Panc1 (cell line): ENCODE results near the gene CKM. TPM values are rescaled to one million over a fixed set of nuclear protein-coding genes. Genes with fewer than 3 reads are reported as not detected.

Source experiments
- ATAC-seq: fragments of 200-7000 bp; cut with Tn5 transposase; 2 replicates; pipeline ENCODE4 v1.9.1; 2020; ENCODE audit warnings: mild to moderate bottlenecking, moderate library complexity
- BruUV-seq: library from RNA; stranded (reverse); fragments of 400-500 nt; replicated peaks from 2 replicates; lab custom pipeline; 2021; lab: Mats Ljungman, UMichigan
- CTCF ChIA-PET: fragments of 300-600 bp; sonication (Branson Sonifier 250); formaldehyde crosslinking; loops from one replicate; lab custom pipeline; 2022; ENCODE audit warnings: antibody characterized with exemption; lab: Charles Lee
- POLR2A ChIA-PET: fragments of 300-600 bp; sonication (Branson Sonifier 250); formaldehyde crosslinking; loops from one replicate; lab custom pipeline; 2022; ENCODE audit warnings: antibody characterized with exemption; lab: Charles Lee
- DNase-seq: peaks from one replicate; pipeline ENCODE4 v3.0.0-alpha.2; 2010; ENCODE audit warnings: low read depth, low spot score
- H3K27ac ChIP-seq: 2 replicates; pipeline ENCODE4 v1.5.1; 2011; ENCODE audit warnings: mild to moderate bottlenecking, low read length, inconsistent platforms
- H3K27me3 ChIP-seq: fragments of 200-500 bp; sonication (Bioruptor generic); 2 replicates; pipeline ENCODE4 v1.6.0; 2014; ENCODE audit warnings: low read length, inconsistent platforms; ENCODE audit not compliant: control insufficient read depth, insufficient read depth
- H3K36me3 ChIP-seq: fragments of 200-500 bp; sonication (Bioruptor generic); 2 replicates; pipeline ENCODE4 v1.5.1; 2014; ENCODE audit warnings: inconsistent platforms, mild to moderate bottlenecking, low read length, moderate library complexity; ENCODE audit not compliant: control insufficient read depth, insufficient read depth
- H3K4me1 ChIP-seq: 2 replicates; pipeline ENCODE4 v1.5.1; 2011; ENCODE audit warnings: inconsistent platforms, mild to moderate bottlenecking, low read length, moderate library complexity; ENCODE audit not compliant: control insufficient read depth, insufficient read depth
- H3K4me3 ChIP-seq, 2 experiments: 2 replicates each; pipeline ENCODE4 v1.5.1; 2011 to 2012; ENCODE audit warnings: low read depth in 2 of 2, low read length in 2 of 2, mild to moderate bottlenecking in 2 of 2, inconsistent platforms in 1 of 2, moderate library complexity in 1 of 2
- H3K9me3 ChIP-seq: fragments of 200-500 bp; sonication (Bioruptor generic); 2 replicates; pipeline ENCODE4 v1.5.1; 2014; ENCODE audit warnings: low read depth, mild to moderate bottlenecking, inconsistent platforms, low read length, moderate library complexity; ENCODE audit not compliant: control insufficient read depth, insufficient read depth
- POLR2AphosphoS5 ChIP-seq: IDR thresholded peaks from 2 replicates; pipeline ENCODE4 v1.6.1; 2012; ENCODE audit warnings: mild to moderate bottlenecking, low read depth, low read length, moderate library complexity
- REST ChIP-seq, 2 experiments: IDR thresholded peaks; 2 replicates each; pipeline ENCODE4 v1.6.1; 2011 to 2012; ENCODE audit warnings: low read depth in 2 of 2, control low read depth in 1 of 2, low read length in 1 of 2, mild to moderate bottlenecking in 1 of 2, moderate library complexity in 1 of 2; ENCODE audit not compliant: insufficient read depth in 1 of 2
- SIN3A ChIP-seq: IDR thresholded peaks from 2 replicates; pipeline ENCODE4 v1.6.1; 2012; ENCODE audit warnings: low read depth, mild to moderate bottlenecking, low read length, moderate library complexity, borderline replicate concordance; ENCODE audit not compliant: insufficient read depth
- TCF7L2 ChIP-seq: IDR thresholded peaks from 2 replicates; pipeline ENCODE4 v1.6.1; 2011; ENCODE audit warnings: mild to moderate bottlenecking, low read depth, low read length, inconsistent platforms
- in situ Hi-C: cut with HindIII; loops from 2 replicates; pipeline ENCODE4 v1.10.0; 2016; ENCODE audit warnings: low sequenced_read_pairs, low pct_unique_long_range_greater_than_20kb
- intact Hi-C: fragments of 100-400 bp; cut with micrococcal nuclease; formaldehyde crosslinking; loops from one replicate; pipeline ENCODE4 v1.10.0; 2022; ENCODE audit not compliant: unreplicated experiment
- total RNA-seq: library from RNA; stranded (reverse); gene quantifications from one replicate; pipeline ENCODE4 v1.2.1, GENCODE V29; 2021; ENCODE audit not compliant: unreplicated experiment
- TF ChIP-seq, protein P1 (sequence below): fragments of 450-650 bp; IDR thresholded peaks from 2 replicates; pipeline ENCODE4 v1.5.1; 2017; ENCODE audit warnings: mild to moderate bottlenecking

CKM gene
- total RNA-seq, 1 experiment from 2014 or later: not detected

DNA sequence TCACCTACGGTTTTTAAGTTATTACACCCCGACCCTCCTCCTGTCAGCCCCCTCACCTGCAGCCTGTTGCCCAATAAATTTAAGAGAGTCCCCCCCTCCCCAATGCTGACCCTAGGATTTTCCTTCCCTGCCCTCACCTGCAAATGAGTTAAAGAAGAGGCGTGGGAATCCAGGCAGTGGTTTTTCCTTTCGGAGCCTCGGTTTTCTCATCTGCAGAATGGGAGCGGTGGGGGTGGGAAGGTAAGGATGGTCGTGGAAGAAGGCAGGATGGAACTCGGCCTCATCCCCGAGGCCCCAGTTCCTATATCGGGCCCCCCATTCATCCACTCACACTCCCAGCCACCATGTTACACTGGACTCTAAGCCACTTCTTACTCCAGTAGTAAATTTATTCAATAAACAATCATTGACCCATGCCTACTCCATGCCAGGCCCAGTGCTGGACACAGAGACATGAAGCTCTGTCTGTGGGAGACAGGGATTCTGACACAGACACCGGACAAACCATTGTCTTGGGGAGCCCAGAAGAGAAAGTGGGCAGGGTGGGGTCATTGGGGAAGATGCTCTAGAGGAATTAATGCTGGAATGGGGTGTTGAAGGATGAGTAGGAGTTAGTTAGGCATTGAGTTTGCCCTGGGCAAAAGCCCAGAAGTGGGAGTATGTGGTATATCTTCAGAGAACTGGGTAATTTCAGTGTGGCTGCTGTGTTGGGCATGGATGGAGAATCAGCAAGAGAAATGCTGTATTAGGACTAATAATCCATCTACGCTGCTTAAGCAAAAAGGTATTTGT is 19.2 kb downstream of the CKM start:
- Histone ChIP-seq H3K27ac (no peak overlapping the region), H3K9me3 (no peaks in the 10 kb centered on the region), H3K4me3 (no peak overlapping the region), H3K27me3 (no peaks in the 10 kb centered on the region), H3K4me1 (no peaks in the 10 kb centered on the region), H3K36me3 (no peaks in the 10 kb centered on the region)
- ChIA-PET POLR2A (no interaction called here), CTCF (no interaction called here)
- BruUV-seq: no TSS peak
- intact Hi-C loops (no loop called here), in situ Hi-C loops (no loop called here)
- TF ChIP-seq, protein P1, sequence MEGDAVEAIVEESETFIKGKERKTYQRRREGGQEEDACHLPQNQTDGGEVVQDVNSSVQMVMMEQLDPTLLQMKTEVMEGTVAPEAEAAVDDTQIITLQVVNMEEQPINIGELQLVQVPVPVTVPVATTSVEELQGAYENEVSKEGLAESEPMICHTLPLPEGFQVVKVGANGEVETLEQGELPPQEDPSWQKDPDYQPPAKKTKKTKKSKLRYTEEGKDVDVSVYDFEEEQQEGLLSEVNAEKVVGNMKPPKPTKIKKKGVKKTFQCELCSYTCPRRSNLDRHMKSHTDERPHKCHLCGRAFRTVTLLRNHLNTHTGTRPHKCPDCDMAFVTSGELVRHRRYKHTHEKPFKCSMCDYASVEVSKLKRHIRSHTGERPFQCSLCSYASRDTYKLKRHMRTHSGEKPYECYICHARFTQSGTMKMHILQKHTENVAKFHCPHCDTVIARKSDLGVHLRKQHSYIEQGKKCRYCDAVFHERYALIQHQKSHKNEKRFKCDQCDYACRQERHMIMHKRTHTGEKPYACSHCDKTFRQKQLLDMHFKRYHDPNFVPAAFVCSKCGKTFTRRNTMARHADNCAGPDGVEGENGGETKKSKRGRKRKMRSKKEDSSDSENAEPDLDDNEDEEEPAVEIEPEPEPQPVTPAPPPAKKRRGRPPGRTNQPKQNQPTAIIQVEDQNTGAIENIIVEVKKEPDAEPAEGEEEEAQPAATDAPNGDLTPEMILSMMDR: no peak
- TF ChIP-seq POLR2AphosphoS5 (no peak), SIN3A (no peak), TCF7L2 (no peak), REST (IDR thresholded peaks at IDR 0.05; ENCODE audit: insufficient read depth in 1 of 2, low read depth in 2 of 2, low read length in 1 of 2) (no peak)
- no peak for ATAC-seq
- DNase-seq: no peak

- no peak for ATAC-seq
- ChIA-PET CTCF (no interaction called here), POLR2A (no interaction called here)
- no TSS peak for BruUV-seq
- Histone ChIP-seq H3K4me1 (no peaks in the 10 kb centered on the region), H3K4me3 (no peak overlapping the region), H3K9me3 (no peaks in the 10 kb centered on the region), H3K27ac (no peak overlapping the region), H3K36me3 (no peaks in the 10 kb centered on the region), H3K27me3 (no peaks in the 10 kb centered on the region)
- in situ Hi-C loops (no loop called here), intact Hi-C loops (no loop called here)
- no peak for DNase-seq
- TF ChIP-seq SIN3A: no peak
- no peak for TF ChIP-seq TCF7L2
Measured at GRCh38 chr19:45302416-45302815, 20.3 kb downstream of the CKM start.

DNA sequence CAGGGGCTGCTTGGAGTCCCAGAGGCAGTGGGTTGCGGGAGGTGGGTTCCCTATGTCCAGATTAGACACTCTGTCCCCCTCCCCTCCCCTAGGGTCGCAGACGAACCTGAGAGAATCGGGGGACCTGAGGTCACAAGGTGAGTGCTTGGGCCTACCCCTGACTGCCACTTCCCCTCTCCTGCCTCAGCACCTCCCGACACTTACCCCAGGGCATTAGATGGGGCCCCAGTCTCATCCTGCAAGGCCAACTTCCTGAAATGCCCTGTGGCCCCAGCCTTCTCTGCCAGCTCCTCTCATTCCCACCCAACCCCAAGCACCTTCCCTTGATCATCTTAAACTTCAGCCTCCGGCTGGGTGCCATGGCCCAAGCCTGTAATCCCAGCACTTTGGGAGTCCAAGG is 23.0 kb downstream of the CKM start:
- ATAC-seq (no peak), DNase-seq (no peak)
- no TSS peak for BruUV-seq
- intact Hi-C loops (no loop called here), in situ Hi-C loops (no loop called here)
- TF ChIP-seq SIN3A (no peak), REST (IDR thresholded peaks at IDR 0.05; ENCODE audit: insufficient read depth in 1 of 2, low read depth in 2 of 2, low read length in 1 of 2) (no peak), POLR2AphosphoS5 (no peak), TCF7L2 (no peak)
- TF ChIP-seq, protein P1: no peak
- H3K9me3 ChIP-seq: no peaks in the 10 kb centered on the region
- CTCF ChIA-PET: no interaction called here
- no peaks in the 10 kb centered on the region for H3K4me1 ChIP-seq
- H3K4me3 ChIP-seq: no peak overlapping the region
- no peaks in the 10 kb centered on the region for H3K27me3 ChIP-seq
- POLR2A ChIA-PET: no interaction called here
- H3K36me3 ChIP-seq: no peaks in the 10 kb centered on the region
- no peak overlapping the region for H3K27ac ChIP-seq
